A172 (cell line): ENCODE results near the gene CORIN. TPM values are rescaled to one million over a fixed set of nuclear protein-coding genes. Genes with fewer than 3 reads are reported as not detected.

Experiments used
- DNase-seq: peaks from one replicate; pipeline ENCODE4 v3.0.0-alpha.2; 2015; ENCODE audit warnings: low spot score
- total RNA-seq: library from RNA; depleted of rRNA; stranded (reverse); fragments of >200 nt; shearing (Covaris generic); gene quantifications from 2 replicates; pipeline ENCODE4 v1.2.3, GENCODE V29; 2014

Gene CORIN
- total RNA-seq, 1 experiment from 2014 or later, result not detected

GRCh38 chr4:47642985-47643760, 194.7 kb downstream of the CORIN start:
- DNase-seq, result peak; percentile 5

- DNase-seq, result no peak
Observed at GRCh38 chr4:47642191-47642830, 195.6 kb downstream of the CORIN start.

GRCh38 chr4:47641755-47642154, 196.1 kb downstream of the CORIN start:
- DNase-seq, result no peak

GRCh38 chr4:47640911-47641310, 197.0 kb downstream of the CORIN start:
- DNase-seq, result no peak

- peak; percentile 48 for DNase-seq
Observed at GRCh38 chr4:47639531-47639930, 198.3 kb downstream of the CORIN start.

GRCh38 chr4:47631161-47631560, 206.7 kb downstream of the CORIN start:
- DNase-seq, result no peak

- DNase-seq, result peak; percentile 52
Observed at GRCh38 chr4:47624031-47624441, 213.8 kb downstream of the CORIN start.

GRCh38 chr4:47621181-47621580, 216.7 kb downstream of the CORIN start:
- no peak for DNase-seq

- no peak for DNase-seq
Observed at GRCh38 chr4:47619691-47620090, 218.2 kb downstream of the CORIN start.

- DNase-seq, result no peak
Observed at GRCh38 chr4:47617607-47618006, 220.3 kb downstream of the CORIN start.

- DNase-seq, result no peak
Observed at GRCh38 chr4:47615385-47615784, 222.5 kb downstream of the CORIN start.

- DNase-seq, result peak; percentile 10
Observed at GRCh38 chr4:47612116-47613023, 225.5 kb downstream of the CORIN start.

- DNase-seq, result no peak
Observed at GRCh38 chr4:47606482-47606881, 231.4 kb downstream of the CORIN start.

GRCh38 chr4:47598896-47599295, 239.0 kb downstream of the CORIN start:
- no peak for DNase-seq

- DNase-seq, result no peak
Observed at GRCh38 chr4:47598320-47598719, 239.5 kb downstream of the CORIN start.

- no peak for DNase-seq
Observed at GRCh38 chr4:47597696-47598095, 240.2 kb downstream of the CORIN start.

GRCh38 chr4:47590325-47590724, 247.5 kb downstream of the CORIN start:
- DNase-seq, result no peak

- no peak for DNase-seq
Observed at GRCh38 chr4:47579235-47579634, 258.6 kb downstream of the CORIN start.

- DNase-seq, result no peak
Observed at GRCh38 chr4:47577779-47578553, 259.9 kb downstream of the CORIN start.

- no peak for DNase-seq
Observed at GRCh38 chr4:47572981-47573380, 264.9 kb downstream of the CORIN start.

- DNase-seq, result no peak
Observed at GRCh38 chr4:47570816-47571215, 267.1 kb downstream of the CORIN start.

GRCh38 chr4:47567511-47567910, 270.4 kb downstream of the CORIN start:
- DNase-seq, result no peak
